Lower leg skin (tissue), 4 donors: ENCODE measurements around the gene HOXC9. TPM values are rescaled to one million over a fixed set of nuclear protein-coding genes. Genes with fewer than 3 reads are reported as not detected.

ENCODE experiments used
- DNase-seq, 2 donors: peaks; one replicate each; pipeline ENCODE4 v3.0.0-alpha.2; 2019; ENCODE audit warnings: low spot score in 2 of 2
- H3K4me3 ChIP-seq: fragments of 200-600 bp; sonication (generic); 2 replicates; pipeline ENCODE4 v1.5.1; 2017; ENCODE audit warnings: mild to moderate bottlenecking, low read depth; ENCODE audit not compliant: poor library complexity, severe bottlenecking
- CTCF ChIP-seq, 3 donors: fragments of 450-650 bp; IDR thresholded peaks; one replicate each; pipeline ENCODE4 v1.5.1; 2016; ENCODE audit warnings: antibody characterized with exemption in 3 of 3, mild to moderate bottlenecking in 3 of 3, moderate library complexity in 2 of 3
- POLR2A ChIP-seq, 2 donors: fragments of 450-650 bp; IDR thresholded peaks; one replicate each; pipeline ENCODE4 v1.6.1; 2016 to 2017; ENCODE audit warnings: antibody characterized with exemption in 2 of 2, mild to moderate bottlenecking in 1 of 2, moderate library complexity in 1 of 2
- WGBS, 2 donors: methylation state at CpG; one replicate each; pipeline ENCODE4 v1.1.5; 2018; 5-methylcytosine and 5-hydroxymethylcytosine counted together
- intact Hi-C: fragments of 100-400 bp; cut with DNase I; formaldehyde crosslinking; loops from one replicate; pipeline ENCODE4 v1.15.0; 2023; ENCODE audit warnings: low total_unique reads
- total RNA-seq, 4 donors: library from RNA; depleted of rRNA; stranded (reverse); fragments of >200 nt; gene quantifications; one replicate each; pipeline ENCODE4 v1.1.0, GENCODE V29; 2016

Gene HOXC9
- total RNA-seq, 4 donors from 2014 or later: 9.6 to 16.8 (median 11.7) TPM

GRCh38 chr12:54010972-54011664 lies 11.2 kb downstream of the HOXC9 start:
- no peak for DNase-seq
- TF ChIP-seq CTCF (IDR thresholded peaks at IDR 0.05): no peak
- TF ChIP-seq POLR2A (IDR thresholded peaks at IDR 0.05): no peak
- WGBS, 2 donors: 46 to 48% methylated on average over 17 of the region's 17 CpGs
- no peak overlapping the region for H3K4me3 ChIP-seq
- intact Hi-C loops: no loop called here

- no peak overlapping the region for H3K4me3 ChIP-seq
- intact Hi-C loops: no loop called here
- WGBS, 2 donors: 59 to 64% methylated on average over 14 of the region's 14 CpGs
- TF ChIP-seq POLR2A (IDR thresholded peaks at IDR 0.05) (no peak), CTCF (IDR thresholded peaks at IDR 0.05) (no peak)
- no peak for DNase-seq
Observed at GRCh38 chr12:54011665-54012532, 11.9 kb downstream of the HOXC9 start.

- TF ChIP-seq POLR2A (IDR thresholded peaks at IDR 0.05) (no peak), CTCF (IDR thresholded peaks at IDR 0.05) (no peak)
- intact Hi-C loops: no loop called here
- H3K4me3 ChIP-seq: no peak overlapping the region
- 51% methylated on average over 6 of the region's 6 CpGs for WGBS, 2 donors
- no peak for DNase-seq
Observed at GRCh38 chr12:54012631-54013409, 12.9 kb downstream of the HOXC9 start.

GRCh38 chr12:54014377-54015017 lies 14.5 kb downstream of the HOXC9 start:
- DNase-seq: no peak
- WGBS, 2 donors: 46 to 65% methylated on average over 33 to 36 of the region's 36 CpGs
- intact Hi-C loops: no loop called here
- no peak overlapping the region for H3K4me3 ChIP-seq
- TF ChIP-seq POLR2A (IDR thresholded peaks at IDR 0.05) (no peak), CTCF (IDR thresholded peaks at IDR 0.05) (no peak)
